Raji (cell line): ENCODE results near the gene TSPOAP1.

ENCODE experiments used
- POLR2A ChIP-seq: IDR thresholded peaks from 2 replicates; pipeline ENCODE4 v1.6.1; 2011; ENCODE audit warnings: low read depth, low read length, control low read depth; ENCODE audit not compliant: insufficient read depth

TSPOAP1 gene

GRCh38 chr17:58308985-58309917 lies 19.3 kb downstream of the TSPOAP1 start:
- no peak for TF ChIP-seq POLR2A

DNA sequence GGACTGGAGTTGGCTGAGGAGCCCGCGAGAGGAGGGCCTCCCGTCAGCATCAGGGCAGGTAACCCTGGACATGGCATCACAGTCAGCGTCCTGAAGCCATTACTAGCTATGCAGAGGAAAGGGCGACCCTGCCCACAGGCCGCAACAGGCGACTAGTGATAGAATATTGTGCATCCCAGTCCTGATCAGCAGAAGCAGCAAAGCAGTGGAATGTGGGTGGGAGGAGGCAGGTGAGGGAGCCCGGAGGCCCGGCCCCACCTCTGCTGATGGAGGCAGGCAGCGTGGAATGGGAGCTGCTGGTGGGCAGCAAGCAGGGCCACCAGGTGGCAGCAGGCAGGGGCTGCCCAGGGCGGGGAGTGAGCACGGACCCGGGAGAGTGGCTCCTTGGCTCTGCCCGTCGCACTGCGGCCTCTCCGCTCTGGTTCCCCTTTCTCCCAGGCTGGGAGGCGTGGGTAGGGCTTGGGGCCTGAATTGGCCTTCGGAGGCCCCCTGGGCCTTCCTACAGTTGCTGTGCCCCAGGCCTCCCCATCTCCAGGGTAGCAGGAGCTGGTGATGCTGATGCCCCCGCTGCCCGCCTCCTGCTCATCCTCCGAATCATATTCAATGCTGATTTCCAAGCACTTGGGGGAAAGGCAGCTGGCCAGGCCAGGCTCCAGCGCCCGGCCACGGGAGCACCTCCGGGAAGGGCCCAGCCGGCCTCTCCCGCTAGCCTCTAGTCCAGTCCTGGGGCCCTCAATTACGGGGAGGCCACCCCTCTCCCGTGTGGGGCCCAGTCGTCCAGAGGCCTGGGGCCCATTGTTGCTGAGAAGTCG lies 20.2 kb downstream of the TSPOAP1 start:
- no peak for TF ChIP-seq POLR2A

- TF ChIP-seq POLR2A = no peak
These were observed 21.0 kb downstream of the TSPOAP1 start for GRCh38 chr17:58307468-58308172.

DNA sequence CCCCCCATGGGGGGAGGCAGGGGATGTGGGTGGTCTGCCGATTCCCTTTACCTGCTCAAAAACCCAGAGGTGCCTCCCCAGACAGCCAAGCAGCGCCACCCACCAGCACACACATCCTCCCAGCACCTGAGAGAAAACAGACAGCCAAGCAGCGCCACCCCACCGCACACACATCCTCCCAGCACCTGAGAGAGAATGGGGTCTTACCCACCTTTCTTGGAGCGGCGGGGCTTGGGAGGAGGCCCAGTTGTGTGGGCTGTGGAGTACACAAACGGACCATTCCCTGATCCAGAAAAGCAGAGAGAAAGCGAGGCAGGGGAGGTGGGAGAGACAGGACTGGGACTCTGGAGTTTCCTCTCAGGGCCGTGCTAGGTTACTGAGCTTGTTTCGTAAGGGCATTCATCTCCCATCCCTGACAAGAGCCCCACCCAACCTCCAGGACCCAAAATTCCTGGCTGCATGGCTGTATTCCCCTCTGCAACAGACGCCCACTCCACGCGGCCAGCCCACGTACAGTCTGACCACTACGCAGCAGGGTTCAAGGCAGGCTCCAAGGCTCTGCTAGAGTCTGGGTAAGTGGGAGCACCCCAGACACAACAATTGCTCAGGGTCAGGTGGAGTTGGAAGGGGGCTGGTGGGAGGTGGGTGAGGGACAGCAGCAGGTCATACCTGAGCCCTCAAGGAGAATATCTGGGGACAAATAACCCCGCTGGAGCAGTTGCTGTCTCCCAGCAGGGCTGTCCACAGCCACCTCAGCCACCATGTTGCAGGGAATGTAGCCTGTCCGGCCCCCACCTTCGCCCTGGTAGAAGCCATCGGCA lies 22.3 kb downstream of the TSPOAP1 start:
- TF ChIP-seq POLR2A = no peak

- TF ChIP-seq POLR2A = no peak
These were observed 23.0 kb downstream of the TSPOAP1 start for GRCh38 chr17:58305626-58306025.

- no peak for TF ChIP-seq POLR2A
These were observed 23.7 kb downstream of the TSPOAP1 start for GRCh38 chr17:58304750-58305486.

- TF ChIP-seq POLR2A = no peak
These were observed 24.4 kb downstream of the TSPOAP1 start for GRCh38 chr17:58303971-58304749.

GRCh38 chr17:58302919-58303585 lies 25.5 kb downstream of the TSPOAP1 start:
- no peak for TF ChIP-seq POLR2A

- no peak for TF ChIP-seq POLR2A
These were observed 26.2 kb downstream of the TSPOAP1 start for GRCh38 chr17:58302171-58302918.

GRCh38 chr17:58301504-58302150 lies 27.0 kb downstream of the TSPOAP1 start:
- no peak for TF ChIP-seq POLR2A

GRCh38 chr17:58300336-58300735 lies 28.3 kb downstream of the TSPOAP1 start:
- no peak for TF ChIP-seq POLR2A

- TF ChIP-seq POLR2A = no peak
These were observed 34.6 kb downstream of the TSPOAP1 start for GRCh38 chr17:58294034-58294433.

GRCh38 chr17:58291246-58291645 lies 37.3 kb downstream of the TSPOAP1 start:
- no peak for TF ChIP-seq POLR2A
